HG02571 (cell line): Measurements from ENCODE around the gene AHNAK.

ENCODE experiments used
- ATAC-seq: cut with Tn5 transposase; IDR thresholded peaks from one replicate; pipeline ENCODE4 v1.9.1; 2021; ENCODE audit warnings: mild to moderate bottlenecking, moderate library complexity; ENCODE audit not compliant: unreplicated experiment

Gene AHNAK

DNA sequence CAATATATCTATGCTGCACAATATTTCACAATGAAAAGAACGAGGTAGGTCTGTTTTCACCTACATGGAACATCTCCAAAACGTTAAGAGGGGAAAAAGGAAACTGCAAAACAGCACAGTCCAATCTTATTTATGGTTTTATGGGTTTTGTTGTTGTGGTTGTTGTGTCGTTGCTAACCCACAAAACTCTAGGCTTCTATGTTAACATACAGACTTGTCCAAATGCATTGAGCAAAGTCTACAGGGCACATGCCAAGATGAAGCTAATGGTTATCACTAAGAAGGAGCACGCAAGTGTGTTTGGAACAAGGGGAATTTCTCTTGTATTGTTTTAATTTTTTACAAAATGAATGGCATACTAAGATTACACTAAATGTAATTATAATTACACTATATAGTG is 48.6 kb downstream of the AHNAK start:
- ATAC-seq: no peak

DNA sequence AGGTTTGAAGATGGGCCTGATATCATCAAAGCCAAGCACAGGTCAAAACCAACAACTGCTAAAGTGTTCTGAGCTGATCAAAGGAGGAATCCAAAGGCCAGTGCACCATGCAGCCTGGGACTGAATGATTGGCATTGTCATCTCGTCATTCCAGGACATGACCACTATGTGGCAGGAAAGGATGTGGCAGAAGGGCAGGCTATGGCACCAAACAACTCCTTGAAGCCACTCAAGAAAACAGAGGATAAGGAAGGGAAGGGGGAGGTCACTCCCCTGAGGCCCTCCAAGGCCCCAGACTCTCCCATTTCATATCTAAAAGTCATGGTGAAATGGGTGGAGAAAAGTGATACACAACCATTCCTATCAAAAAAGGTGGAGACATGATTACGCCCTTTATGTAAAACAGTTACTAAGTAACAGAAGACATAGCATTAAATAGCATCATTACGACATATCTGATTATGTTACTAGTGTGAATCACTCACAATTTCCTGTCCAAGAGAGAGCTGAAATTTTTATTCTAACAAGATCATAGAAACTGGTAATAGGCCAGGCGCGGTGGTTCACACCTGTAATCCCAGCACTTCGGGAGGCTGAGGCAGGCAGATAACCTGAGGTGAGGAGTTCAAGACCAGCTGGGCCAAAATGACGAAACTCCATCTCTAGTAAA is 49.3 kb downstream of the AHNAK start:
- ATAC-seq: no peak

DNA sequence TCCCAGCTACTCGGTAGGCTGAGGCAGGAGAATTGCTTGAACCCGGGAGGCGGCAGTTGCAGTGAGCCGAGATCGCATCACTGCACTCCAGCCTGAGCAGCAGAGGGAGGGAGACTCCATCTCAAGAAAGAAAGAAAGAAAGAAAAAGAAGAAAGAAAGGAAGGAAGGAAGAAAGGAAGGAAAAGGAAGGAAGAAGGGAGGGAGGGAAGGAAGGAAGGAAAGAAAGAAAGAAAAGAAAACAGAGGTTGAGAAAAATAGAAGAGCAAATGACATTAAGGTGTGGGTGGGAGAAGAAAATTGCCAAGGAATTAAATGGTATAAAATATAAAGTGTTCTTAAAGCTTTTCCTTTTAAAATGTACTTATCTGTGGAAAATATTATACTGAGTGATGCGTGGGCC is 49.9 kb downstream of the AHNAK start:
- ATAC-seq: no peak

DNA sequence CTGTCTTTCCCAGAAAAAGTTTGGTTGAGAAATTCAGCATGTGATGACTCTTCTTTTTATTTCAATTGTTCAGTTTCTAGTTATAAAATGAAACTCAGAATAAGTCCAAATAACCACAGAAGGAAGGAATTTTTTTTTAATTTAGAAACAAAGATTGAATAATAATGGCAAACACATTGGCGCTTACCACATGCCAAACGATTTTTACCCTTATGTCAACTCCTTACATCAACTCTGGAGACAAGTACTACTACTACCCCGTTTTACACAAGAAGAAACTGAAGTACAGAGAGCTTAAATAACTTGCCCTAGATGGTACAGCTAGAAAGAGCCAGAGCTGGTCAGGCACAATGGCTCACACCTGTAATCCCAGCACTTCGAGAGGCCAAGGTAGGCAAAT is 52.4 kb downstream of the AHNAK start:
- no peak for ATAC-seq

DNA sequence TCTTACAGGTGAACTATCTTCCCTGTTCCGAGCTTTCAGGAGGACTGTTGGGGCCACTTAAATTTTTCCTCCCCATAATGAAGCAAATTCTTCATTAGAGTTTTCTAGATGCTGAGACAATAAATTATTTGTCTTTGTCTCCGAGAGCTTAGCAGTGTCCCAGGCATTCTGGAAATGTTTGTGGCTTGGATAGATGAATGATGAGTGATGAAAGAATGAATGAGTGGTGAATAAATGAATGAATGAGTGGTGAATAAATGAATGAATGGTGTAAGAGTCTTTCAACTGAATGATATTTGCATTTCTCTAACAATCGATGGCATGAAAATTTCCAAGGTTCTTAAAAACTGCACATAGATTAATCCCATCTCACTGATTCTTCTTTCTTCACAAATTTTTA is 52.8 kb downstream of the AHNAK start:
- no peak for ATAC-seq

DNA sequence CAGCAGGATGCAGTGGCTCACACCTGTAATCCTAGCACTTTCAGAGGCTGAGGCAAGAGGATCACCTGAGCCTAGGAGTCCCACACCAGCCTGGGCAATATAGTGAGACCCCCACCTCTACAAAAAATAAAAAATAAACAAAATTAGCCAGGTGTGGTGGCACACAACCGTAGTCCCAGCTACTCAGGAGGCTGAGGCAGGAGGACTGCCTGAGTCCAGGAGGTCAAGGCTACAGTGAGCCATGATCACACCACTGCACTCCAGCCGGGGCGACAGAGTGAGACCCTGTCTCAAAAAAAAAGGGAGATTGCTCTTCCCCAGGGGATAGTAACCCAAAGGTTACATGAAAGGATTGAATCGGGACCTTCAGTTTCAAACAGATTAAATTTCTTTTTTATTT is 54.0 kb downstream of the AHNAK start:
- no peak for ATAC-seq

DNA sequence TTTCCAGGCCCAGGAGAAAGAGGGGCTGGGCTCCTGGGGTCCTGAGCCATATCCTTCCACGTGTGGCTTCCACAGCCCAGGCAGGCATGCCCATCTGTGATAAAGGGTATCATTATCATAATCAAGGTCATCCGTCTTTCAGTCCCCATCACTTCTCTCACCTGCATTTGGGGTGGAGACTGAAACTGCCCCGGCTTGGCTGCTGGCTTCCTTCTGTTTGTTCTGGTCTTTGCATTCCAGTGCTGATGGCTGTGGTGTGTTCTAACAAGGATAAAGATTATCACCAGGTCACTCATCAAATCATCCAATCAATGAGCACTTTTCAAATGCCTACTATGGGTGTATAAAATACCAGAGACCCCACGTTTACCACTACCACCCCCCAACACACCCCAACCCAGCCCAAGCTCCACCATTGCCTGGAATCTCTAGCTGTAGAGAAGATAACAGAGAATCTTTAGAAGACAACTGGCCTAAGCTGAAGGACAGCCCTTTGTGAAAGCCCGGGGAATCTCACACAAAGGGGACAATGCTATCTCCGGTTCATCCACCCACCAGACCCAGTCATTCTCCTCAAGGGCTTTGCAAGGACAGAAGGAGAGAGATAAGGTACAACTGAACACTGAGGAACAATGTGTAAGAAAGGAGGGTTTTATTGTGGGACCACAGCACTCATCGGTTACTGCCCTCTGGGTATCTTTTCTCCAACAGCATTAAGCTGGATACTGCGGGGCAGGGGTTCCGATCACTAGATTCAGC is 54.9 kb downstream of the AHNAK start:
- no peak for ATAC-seq

DNA sequence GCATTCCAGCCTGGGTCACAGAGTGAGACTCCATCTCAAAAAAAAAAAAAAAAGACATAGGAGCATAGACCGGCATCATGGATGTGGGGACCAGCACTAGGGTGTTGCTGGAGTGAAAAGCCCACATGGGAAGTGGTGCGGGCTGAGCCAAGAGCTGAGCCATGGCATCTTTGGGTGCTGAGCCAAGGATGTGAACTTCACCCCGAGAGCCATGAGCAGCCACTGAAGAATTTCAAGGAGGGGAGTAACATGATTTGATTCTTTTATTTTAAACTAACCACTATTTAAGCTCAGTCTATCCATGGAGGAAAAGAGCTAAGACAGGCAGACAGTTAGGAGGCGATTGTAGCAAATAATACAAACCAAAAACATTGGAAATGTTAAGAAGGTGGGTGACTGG is 57.4 kb downstream of the AHNAK start:
- ATAC-seq: no peak

DNA sequence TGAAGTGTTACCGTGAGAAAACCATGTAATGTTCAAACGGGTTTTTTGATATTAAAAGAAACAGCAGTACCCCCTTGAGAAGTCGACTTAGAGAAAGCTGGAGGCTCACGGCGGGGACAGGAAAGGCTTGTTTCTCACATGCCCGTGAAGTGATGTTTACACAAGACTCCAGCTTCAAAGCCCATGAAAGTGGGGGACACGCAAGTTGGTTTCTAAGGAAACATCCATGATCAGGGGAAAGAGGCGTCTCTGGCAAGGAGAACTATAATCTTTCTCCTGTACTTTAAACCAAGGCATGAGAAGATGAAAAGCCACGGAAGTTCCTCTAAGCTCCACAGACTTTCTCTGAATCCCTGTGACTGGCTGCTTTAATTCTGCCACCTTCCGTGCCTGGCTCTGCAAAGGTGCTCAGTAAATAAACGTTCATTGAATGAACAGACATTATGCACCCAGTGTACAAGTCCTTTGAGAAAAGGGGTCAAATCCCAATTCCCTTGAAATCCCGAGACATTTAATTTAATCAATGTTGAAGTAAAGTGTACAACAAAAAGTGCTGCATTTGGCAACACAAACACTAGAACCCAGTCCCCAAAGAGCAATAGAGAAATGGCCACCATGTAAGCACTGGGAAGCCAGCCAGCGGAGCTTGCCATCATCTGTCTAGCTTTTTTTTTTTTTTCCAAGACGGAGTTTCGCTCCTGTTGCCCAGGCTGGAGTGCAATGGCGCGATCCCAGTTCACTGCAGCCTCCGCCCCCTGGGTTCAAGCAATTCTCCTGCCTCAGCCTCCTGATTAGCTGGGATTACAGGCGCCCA is 58.7 kb downstream of the AHNAK start:
- no peak for ATAC-seq

DNA sequence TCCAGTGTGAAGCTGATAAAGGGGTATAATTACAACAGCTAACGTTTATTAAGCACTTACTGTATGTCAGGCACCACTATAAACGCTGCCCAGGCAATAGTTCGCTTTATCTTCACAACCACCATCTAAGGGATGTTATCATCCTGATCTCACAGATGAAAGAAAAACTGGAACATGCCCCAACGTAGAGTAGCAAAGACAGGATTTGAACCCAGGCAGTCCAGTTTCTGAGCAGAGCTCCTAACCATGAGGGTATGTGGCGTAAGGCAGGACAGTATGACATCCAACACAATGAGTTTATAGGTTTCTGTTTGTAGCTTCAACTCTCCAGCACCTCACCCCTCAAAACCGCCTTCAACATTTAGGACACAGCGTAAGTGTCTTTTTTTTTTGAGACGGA is 59.5 kb downstream of the AHNAK start:
- ATAC-seq: no peak

DNA sequence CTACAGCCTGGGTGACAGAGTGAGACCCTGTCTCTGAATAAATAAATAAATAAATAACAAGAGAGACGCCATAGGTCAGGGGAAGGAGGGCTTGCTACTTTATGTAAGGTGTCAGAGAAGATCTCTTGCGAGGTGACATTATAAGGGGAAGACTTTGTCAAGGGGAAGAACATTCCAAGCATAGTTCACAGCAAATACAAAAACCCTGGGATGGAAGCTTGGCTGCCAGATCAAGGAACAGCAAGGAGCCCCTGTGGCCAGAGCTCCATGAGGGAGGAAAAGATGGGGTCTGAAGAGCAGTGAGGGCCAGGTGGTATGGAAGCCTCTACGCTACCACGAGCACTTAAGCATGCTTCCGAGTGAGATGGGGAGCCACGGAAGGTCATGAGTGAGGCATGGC is 62.3 kb downstream of the AHNAK start:
- ATAC-seq: no peak

DNA sequence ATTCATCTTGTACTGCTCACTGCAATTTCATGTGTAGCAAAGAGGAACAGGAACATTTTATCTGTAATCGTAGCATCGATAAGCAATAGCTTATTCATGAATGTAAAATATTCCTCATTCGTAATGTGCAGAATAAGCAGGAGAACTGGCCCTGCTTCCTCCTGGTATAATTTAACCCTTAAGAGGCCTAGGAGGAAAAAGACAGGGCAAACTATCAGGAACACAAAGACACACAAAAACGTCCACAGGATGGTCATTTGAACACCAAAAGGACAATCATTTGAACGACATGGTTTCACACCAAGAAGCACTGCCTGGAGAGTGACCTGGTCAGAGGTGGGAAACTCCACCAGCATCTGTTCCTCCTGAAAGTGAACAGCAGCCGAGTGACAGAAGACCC is 63.9 kb downstream of the AHNAK start:
- ATAC-seq: no peak

DNA sequence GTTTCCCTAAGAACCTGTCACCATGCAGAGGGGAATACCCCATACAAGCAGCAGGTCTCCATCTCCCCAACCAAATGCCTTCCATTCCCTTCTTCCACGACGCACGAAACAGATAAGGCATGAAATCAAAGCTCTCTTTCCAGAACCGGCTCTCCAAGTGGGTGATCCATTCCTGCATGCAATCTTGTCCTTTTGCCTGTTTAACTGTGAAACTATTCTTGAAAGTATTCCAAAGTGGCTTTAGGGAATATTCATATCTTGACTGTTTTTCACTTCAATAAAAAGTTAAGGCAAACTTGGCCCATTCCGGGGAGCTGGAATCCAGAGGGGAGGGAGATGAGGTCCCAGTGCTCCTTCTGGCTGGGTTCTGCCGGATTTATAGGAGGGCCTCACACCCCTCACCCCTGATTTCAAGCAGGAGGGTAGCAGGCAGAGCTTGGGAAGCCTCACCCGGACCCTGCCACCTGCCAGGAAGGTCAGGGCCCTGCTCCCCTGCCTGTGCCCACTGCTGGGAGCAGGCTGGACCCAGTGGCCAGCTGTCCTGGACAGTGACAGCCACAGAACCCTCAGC is 66.9 kb downstream of the AHNAK start:
- ATAC-seq: no peak

DNA sequence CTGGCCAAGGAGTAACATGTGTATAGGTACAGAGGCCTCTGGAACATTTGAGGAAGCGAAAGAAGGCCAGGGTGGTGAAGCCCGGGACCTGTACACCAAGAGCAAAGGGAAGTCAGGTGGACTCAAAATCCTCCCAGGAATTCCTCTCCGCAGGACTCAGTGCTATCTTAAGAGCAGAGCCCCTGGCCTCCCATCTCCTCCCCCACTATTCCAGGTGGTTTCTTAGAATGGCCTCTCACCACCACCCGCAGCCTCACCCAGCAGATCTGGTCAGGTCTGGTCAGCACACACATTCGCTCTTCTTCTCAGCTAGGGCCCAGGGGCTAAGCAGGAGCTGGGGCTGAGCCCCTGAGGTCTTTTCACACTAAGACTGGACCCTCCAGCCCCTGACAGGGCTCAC is 68.7 kb downstream of the AHNAK start:
- ATAC-seq: no peak

DNA sequence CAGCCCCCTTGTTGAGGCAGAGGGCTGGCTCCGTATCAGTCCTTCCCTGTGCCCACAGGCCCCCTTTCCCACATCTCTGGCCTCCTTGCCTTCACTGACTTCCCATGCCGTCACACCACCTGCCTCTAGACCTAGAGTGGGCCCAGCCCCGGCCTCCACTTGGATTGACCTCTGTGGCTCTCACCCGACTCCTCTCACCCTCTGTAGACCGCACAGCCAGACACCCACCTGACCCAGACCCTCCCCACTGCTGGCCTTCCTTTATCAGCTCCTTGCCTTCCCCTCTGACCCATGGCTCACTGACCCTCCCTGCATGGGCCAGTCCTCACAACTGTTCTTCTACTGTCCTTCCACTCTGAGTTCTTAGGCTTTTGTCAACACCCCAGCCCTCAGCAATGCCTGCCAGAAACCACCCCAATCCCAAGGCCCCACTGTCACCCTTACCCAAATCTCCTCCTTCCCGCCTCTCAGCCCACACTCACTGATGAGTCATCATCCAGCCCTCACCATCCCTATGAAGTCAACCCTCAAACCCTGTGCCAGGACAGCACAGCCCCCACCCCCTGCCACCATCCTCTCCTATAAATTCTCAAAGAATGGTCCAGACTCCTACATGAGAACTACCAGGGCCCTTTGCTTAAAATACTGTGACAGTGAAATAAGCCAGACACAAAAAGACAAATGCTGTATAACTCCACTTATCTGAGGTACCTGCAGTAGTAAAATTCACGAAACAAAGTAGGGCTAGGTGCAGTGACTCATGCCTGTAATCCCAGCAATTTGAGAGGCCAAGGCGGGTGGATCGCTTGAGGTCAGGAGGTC is 74.3 kb downstream of the AHNAK start:
- no peak for ATAC-seq

DNA sequence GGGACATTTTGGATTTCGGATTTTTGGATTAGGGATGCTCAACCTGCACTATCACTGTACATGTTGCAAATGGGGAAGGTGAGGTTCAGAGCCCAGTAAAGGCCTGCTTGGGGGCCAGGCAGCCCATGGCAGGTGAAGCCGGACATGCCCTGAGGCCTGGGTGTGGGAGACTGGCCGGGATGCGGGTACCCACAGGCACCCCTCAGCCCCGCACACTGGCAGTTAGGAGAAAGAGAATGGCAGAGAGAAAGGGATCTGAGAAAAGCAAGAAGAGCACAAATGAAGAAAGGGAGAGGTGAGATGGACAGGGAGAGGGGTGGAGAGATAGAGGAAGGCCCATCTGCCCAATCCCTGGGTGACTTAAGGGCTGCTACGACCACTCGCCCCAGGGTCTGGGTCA is 75.0 kb downstream of the AHNAK start:
- ATAC-seq: no peak

DNA sequence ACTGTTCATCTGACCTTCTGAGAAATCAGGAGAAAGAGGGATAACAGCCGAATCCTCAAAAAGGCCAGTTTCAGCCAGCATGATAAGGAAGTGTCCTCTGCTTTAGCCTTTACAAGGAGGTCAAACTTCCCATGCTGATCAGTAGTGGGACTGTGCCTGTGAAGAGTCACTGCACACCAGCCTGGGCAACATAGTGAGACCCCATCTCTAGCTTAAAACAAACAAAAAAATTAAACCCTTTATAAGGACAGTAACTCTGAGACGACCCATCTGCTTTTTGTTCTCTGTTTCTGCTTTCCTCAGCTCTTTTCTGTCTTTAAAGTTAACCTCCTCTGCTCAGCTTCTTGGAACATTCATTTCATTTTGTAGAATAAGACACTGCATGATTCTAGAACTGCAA is 78.0 kb downstream of the AHNAK start:
- no peak for ATAC-seq

DNA sequence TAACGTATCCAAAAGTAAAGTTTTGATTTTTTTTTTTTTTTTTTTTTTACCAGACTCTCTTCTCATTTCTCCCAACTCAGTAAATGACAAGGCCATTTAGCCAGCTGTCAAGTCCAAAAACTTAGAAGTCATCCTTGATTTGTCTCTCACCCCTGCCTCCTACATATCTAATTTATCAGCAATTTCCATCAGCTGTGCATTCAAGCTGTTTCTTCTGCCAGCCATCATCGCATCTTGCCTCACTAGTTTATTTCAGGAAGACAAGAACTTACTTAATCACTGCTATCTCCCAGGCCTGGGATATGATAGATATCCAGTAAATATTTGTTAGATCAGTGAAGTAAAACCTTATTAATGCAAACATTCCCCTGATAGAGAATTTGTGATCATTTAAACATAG is 80.2 kb downstream of the AHNAK start:
- no peak for ATAC-seq

DNA sequence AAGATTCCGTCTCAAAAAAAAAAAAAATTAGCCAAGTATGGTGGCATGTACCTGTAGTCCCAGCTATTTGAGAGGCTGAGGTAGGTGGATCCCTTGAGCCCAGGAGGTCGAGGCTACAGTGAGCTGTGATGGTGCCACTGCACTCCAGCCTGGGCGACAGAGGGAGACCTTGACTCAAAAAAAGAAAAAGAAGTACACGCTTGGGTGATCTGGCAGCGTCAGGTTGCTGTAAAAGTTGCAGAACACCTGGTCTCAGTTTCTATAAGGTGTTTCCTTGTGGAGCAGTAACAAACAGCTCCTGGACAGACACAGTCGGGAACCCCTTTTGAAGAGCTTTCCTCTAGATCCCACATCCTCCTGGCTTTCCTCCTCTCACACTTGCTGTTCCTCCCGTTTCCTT is 82.0 kb downstream of the AHNAK start:
- ATAC-seq: no peak

DNA sequence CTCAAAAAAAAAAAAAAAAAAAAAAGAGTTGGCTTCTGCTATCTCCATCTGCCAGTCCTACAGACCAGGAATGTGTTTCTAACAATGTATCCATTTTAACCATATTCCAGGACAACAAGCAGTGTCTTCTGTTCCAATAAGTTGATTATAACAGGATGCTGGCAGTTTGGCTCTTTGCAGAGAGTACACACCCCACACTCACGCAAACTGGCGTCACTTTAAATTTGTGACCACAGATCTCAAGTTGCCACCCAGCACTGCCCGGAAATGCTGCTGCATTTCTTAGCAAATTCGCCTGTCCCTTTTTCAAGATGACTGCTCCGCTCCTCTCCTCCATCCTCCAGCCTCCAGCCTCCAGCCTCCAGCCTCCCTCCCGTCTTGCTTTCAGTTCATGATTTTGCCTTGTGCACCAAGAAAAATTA is 83.5 kb downstream of the AHNAK start:
- ATAC-seq: no peak

DNA sequence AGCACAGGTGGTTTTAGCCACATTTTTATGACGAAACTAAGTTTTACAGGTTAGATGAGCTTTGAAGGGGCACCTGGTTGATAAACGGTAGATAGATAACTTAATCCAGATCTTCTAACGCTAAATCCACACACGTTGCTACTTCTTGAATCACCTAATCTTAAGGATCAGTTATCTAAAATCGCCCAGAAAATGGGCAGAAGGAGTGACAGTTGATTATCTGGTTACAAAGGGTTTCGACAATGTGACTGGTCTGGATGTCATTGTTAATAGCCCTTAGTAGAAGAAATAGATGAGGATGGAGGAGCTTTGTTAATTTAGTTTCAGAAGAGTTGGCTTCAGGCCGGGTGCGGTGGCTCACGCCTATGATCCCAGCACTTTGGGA is 84.1 kb downstream of the AHNAK start:
- no peak for ATAC-seq
